Measurements from ENCODE around the gene PTPRR.

GRCh38 chr12:70652451-70652850, 268.1 kb downstream of the PTPRR start:
- TF ChIP-seq CTCF (IDR thresholded peaks at IDR 0.05) (no peak), POLR2A (IDR thresholded peaks at IDR 0.05) (no peak)

Data from prostate gland (tissue), 2 donors.